NCI-H748 treated with DMSO at 0.1 percent for 48 hours (cell line): ENCODE measurements around the gene KIAA0753.

Source experiments
- DNase-seq: peaks from one replicate; lab custom pipeline; 2025; lab: John Stamatoyannopoulos, UW

Gene KIAA0753

DNA sequence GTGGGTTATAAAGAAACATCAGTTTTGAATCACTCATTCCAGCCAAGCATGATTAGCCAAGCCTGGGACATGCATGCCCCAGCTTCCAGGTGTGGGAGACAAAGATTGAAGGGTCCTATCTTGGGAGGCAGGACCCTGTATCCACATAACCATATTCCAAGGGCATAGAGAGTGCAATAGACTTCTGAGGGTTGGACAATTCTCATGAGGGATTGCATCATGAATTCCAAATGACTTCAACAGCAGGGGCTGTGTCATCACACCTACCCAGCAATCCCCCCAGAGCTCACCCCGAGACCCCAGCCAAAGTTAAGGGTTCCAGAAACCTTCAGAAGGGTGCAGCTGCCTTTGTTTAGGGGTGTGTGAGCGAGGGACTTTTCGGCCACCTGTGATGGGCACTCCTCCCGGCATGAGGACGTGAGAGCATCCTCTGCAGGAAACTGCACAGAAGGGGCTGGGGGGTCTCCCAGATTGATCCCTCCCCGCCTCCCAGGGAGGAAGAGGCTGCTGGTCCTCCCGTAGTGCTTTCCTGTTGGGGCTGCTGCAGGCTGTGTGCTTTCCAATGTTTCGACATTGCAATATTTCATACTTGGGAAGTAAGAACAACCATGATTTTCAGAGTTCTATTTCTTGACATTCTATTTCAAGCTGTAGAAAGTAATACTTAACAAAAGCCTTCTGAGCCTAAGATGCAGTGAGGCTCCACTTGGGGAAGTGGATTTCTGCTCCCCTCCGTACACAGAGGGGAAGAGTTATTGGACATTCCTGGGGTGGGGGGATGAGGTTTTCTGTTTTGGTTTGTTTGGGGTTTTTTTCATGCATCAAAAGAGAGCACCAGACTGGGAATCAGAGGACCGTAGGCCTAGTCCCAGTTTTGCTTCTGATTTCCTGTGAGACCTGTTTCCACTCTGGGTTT is 70.9 kb downstream of the KIAA0753 start:
- no peak for DNase-seq

DNA sequence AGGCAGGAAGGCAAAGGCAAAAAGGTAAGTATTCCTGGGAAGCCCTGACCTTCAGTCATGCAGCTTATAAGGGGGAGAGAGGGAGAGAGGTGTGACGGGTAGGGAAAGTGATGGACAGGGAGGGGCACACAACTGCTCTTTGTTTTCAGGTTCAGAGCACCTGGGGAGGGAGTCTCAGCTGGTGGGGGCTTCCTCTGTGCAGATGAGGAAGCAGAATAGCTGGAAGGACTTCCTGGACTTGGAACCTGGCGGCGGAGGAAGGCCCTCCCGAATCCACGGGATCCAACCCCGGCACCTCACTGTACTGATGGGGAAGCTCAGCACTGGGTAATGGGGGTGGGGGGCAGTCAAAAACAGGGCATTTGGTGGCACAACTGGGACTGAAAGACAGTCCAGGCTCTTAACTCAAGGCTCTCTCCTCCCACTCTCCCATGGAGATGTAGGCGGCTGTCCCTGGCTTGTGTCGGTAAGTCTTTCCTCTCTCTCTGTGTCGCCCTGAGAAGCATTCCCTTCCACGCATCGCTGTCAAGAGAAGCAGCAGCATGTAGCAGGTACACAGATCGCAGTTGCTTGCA is 72.2 kb downstream of the KIAA0753 start:
- no peak for DNase-seq

GRCh38 chr17:6567528-6568183 is 72.9 kb downstream of the KIAA0753 start:
- no peak for DNase-seq

DNA sequence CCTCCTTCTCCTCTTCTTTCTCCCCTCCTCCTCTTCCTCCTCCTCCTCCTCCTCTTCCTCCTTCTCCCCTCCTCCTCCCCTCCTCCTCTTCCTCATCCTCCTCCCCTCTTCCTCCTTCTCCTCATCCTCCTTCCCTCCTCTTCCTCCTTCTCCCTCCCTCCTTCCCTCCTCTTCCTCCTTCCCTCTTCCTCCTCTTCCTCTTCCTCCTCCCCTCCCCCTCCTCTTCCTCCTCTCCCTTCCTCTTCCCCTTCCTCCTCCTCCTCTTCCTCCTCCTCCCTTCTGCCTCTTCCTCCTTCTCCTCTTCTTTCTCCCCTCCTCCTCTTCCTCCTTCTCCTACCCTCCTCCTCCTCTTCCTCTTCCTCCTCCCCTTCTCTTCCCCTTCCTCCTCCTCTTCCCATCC is 79.1 kb downstream of the KIAA0753 start:
- no peak for DNase-seq

GRCh38 chr17:6560496-6560895 is 80.0 kb downstream of the KIAA0753 start:
- DNase-seq, result no peak

DNA sequence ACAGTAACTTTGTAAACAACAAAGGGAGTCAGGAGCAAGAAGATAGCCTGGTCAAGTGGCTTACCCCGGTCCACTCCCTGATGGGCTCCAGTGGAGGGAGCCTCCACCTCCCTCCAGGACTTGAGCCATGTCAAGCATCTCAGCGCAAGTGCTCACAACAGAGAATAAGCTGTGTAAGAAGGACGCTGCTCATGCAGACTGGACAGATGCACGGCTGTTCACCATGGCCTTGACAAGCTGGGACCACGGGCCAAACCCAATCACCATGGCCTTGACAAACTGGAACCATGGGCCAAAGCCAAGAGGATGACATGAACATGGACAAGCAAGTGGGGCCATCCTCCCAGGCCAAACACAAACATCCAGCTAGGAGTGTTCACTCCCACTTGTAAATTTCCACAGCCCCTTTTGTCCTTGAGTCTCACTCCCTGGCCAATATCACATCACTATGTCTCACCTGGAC is 80.7 kb downstream of the KIAA0753 start:
- no peak for DNase-seq

- no peak for DNase-seq
Measured at GRCh38 chr17:6558932-6559752, 81.4 kb downstream of the KIAA0753 start.

GRCh38 chr17:6558276-6558675 is 82.2 kb downstream of the KIAA0753 start:
- DNase-seq, result no peak

DNA sequence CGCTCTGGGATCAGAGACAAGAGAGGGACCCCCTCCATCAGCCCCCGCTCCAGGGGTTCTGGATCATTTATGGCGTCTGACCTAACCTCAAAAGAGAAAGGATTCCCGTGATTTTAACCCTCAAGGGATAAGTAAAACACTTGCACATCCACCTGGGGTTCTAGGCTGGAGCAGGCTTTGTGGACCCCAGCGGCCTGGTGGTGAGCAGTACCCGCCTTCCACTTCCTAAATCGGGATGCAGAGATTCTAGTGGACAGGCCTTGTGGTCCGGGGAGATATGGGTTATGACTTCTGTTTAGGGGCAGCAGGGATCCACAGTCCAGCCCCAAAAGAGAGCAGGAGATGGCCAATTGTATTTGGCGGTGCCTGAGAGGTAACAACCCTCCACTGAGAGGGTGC is 83.5 kb downstream of the KIAA0753 start:
- no peak for DNase-seq

DNA sequence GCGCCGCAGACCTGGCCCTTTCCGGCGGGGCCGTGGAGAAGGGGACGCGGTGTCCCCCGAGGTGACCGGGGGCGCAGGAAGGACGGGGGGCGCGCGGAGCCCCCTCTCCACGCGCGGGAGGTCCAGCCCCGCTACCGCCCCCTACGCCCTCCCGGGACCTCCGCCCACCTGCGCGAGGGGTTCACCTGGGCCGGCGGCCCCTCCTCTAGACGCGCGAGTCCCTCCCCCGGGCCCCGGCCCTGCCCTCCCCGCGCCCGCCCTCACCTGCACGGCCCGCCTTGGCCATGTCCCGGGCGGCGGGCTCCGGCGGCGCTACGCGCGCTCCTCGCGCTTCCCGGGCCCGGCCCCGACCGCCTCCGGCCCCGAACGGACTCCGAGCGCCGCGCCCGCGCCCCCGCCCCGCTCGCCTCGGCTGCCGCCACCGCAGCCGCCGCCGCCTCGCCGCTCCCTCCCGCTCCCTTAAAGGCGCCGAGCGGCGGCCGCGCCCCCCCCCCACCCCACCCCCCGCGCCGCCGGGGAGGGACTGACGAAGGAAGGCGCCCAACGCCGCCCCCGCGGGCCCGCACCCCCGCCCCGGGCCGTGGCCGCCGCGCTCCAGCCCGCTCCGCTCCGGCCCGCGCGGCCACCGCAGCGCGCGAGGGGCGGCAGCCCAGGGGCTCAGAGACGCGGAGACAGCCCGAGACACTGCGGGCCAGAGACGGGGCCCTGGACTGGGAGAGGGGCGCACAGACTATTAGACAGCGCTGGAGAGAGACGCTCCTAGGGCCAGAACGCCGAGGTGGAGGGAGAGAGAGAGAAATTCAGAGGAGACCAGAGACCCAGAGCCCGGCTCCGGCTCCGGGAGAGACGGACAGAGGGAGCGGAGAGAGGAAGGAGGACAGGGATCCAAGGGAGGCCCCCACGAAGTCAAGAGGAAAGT is 84.1 kb downstream of the KIAA0753 start, which contains the start of gene PITPNM3:
Gene PITPNM3 (minus strand): TSS at position 435 of the 919 bp plus-strand sequence. CDS start 149 bp downstream, at position 286.
- no peak for DNase-seq

- no peak for DNase-seq
Measured at GRCh38 chr17:6555331-6556120, 85.0 kb downstream of the KIAA0753 start.

GRCh38 chr17:6554871-6555330 is 85.6 kb downstream of the KIAA0753 start:
- no peak for DNase-seq

- no peak for DNase-seq
Measured at GRCh38 chr17:6554342-6554741, 86.2 kb downstream of the KIAA0753 start.

DNA sequence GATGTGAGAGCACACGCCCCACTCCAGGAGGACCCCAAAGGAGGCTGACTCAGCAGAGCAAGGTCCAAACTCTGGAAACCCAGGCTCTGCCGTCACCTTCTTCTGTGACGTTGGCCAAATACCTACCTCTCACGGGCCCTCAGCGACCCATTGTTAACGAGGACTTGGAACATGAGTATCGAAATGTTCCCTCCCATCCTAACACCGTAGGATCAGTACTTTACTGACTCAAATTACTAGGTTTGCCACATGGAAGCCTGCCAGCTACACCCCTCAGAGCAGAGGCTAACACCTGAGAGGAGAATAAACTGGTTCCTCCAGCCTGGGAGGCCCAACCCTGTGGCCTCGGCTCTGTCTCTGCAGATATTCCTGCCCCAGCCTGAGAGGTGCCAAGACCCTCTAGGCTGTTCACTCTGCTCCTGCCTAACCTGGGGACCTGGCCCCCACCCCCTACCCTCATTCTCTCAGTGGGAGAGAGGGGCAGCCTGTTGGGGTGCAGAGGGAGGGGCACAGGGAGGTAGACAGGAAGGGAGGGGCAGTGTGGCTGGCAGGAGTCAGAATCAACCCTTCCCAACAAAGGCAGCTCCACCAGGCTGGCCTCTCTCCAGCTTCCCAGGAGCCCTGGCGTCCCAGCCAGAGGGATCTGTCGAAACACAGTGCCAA is 88.5 kb downstream of the KIAA0753 start:
- no peak for DNase-seq

- DNase-seq, result no peak
Measured at GRCh38 chr17:6551356-6551755, 89.2 kb downstream of the KIAA0753 start.

DNA sequence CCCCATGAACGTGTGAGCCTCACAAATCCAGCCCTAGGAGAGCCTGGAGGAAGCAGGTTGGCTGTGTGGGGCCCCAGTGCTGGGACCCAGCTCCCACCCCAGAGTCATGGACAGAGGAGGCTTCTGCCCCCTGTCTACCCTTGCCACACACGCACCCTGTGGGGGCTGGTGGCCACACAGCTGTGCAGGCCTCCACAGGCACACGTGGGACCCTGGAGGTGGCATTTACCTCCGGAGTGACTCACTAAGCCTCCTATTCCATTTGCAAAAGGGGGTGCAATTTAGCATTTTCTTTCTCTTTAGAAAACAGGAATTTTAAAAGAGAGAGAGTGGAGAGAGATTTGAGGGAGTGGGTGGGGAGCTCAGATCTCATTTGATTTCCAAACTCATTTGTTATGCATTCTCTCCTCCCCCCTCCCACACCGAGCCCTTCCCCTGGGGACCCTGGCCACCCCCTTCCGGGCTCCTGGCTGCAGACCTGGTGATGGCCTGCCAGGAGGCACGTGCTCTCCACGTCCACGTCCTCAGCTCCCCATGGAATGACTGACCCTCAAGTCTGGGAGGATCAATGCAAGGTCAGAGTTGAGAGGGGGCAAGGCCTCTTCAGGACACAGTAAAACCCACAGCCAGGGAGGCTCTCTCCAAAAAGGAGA is 91.0 kb downstream of the KIAA0753 start:
- DNase-seq, result no peak

DNA sequence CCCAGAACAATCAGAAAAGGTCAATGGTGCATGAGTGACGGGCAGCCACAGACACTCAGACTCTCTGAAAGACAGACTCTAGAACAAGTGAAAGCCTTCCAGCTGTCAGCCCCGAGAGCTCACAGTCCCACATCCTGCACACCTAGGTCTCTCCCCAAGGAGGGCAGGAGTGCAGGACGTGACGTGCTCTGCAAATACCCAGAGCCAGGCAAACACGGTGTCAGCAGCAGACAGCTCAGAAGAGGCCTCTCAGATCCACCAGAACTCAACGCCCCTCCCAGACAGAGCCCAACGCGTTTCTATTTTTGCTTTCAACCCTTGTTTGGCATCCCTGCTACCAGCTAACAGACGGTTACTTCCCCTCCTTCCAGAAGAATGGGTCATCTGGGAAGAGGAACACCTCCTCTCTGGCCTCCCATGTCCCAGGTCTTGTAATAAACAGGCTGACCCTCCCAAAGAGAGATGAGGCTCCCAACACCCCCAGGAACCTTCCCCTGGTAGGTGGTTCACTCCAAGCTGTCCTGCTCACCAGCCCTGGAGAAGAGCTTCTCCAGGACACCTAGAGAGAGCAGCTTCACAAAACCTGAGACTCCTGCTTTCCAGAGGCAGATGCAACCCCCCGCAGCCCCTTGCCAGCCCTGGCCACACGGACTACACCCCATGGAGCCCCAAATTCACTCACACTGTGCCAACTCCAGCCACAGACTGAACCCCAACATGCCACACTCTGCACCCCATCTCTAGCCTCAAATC is 91.8 kb downstream of the KIAA0753 start:
- no peak for DNase-seq

DNA sequence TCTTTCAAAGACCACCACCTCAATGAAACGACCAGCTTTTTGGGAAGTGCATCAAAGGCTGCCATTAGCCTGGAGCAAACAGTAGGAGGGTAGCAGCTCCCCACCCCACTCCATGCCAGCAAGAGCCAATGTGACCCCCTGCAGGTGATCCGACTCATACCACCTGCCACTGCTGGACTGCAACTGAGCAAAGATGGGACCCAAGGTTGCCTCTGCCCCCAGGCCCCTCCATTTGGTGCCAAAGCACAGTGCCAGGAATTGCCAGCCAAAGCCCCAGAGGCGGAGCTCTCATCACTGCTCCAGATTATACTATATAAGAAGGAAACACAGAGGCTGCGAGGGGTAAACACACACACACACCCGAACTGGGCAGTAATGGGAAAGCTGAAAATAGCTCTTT is 92.5 kb downstream of the KIAA0753 start:
- DNase-seq, result no peak
